ENCODE results near the gene FRK.
"Not testable (repeated sequence)": the region's sequence is repeated elsewhere in the genome, so short reads cannot be mapped to it uniquely, and the experiment has no call there.

FRK gene

DNA sequence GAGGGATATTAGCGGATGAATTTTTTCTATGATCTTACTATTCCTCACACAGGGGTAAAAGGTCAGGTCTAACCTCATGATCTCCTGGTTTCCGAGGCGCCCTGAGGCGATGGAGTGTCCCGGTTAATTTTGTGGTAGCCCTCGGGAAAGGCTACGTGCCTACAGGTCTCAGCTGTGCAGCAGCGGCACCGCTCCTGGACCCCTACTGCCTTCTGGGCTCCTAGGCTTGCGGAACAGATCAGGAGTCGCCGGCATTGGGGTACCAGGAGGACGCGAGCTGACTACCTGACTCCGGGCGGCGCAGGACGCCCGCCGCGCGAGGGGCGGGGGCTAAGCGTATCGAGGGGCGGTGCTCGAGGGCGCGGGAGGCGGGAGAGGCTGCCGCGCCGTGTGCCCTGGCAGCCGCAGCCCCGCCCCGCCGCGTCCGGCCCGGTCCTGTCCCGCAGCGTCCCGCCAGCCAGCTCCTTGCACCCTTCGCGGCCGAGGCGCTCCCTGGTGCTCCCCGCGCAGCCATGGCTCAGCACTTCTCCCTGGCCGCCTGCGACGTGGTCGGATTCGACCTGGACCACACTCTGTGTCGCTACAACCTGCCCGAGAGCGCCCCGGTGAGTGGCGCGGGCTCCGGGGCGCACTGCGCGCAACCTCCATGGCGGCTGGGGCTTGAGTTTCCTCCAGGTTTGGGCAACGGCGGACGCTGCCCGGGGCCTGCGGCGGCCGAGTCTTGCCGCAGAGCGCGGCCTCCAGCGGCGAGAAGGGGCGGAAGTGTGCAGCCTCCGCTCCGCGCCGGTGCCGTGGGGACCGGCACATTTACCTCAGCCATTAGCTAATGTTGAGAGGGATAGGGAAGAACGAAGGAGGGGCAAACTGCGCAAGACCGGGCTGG is 40.0 kb upstream of the FRK start, which contains the start of gene NT5DC1:
Gene NT5DC1 (plus strand): TSS at position 435 of the 883 bp plus-strand sequence. CDS start 78 bp downstream, at position 513.
- Histone ChIP-seq H3K4me1 (peaks cover 20 to 58% (median 24%) of the 10 kb centered on the region in 10 experiments), H3K9me3 (replicated peaks in 1 of 11) (peaks cover 11 to 12% (median 12%) of the 10 kb centered on the region in 11 experiments)
- TF ChIP-seq Cebpa-rat (IDR thresholded peaks at IDR 0.05): 0 out of 22 replicates have a peak, but pooled peaks of 1 of the 11 experiments have one; percentile 7

DNA sequence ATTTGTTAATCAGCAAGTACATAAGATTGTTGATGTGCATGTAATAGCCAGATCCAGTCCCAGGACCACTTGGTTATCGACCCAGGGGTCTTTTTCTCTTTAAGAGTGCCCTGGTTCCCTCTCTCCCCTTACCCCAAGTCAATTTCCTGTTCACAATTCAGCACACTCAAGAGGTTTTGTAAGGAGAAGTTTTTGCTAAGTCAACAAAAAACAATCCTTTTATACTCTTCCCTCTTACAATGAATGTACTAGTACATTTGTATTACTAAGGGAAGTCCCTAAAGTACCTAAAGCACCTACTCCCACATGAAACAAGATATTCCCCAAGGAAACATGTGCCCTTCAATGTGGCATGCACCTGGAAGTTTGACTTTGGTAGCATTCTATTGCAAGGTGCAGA is 38.3 kb upstream of the FRK start:
- no peak overlapping the region for H3K9ac ChIP-seq
- H3K4me1 ChIP-seq: peaks cover 20 to 65% (median 23%) of the 10 kb centered on the region in 10 experiments
- H4K20me1 ChIP-seq: no peaks in the 10 kb centered on the region
- H3K36me3 ChIP-seq: peaks cover 0 to 10% (median 0%) of the 10 kb centered on the region in 11 experiments; a peak in 2 of 22 replicates
- peaks cover 14 to 26% (median 21%) of the 10 kb centered on the region in 11 experiments for H3K9me3 ChIP-seq (replicated peaks in 1 of 11)
- no peaks in the 10 kb centered on the region for H3K27me3 ChIP-seq
- TF ChIP-seq Cebpa-rat (IDR thresholded peaks at IDR 0.05): no peak
- H3K27ac ChIP-seq: no peak overlapping the region
- peak overlapping the region in 1 of 10 experiments; percentile 71; a peak in 1 of 20 replicates for H3K4me3 ChIP-seq
- peak overlapping the region in 3 of 11 experiments; percentile 46 to 98 (median 92); a peak in 5 of 22 replicates for H3K4me2 ChIP-seq

More for the DNA sequence above, 40.0 kb upstream of the FRK start, which contains the start of gene NT5DC1:
- no peaks in the 10 kb centered on the region for H4K20me1 ChIP-seq
- H3K9ac ChIP-seq: peak within 1 kb of the TSS; percentile 78 to 88 (median 86)
- H3K27me3 ChIP-seq: no peaks in the 10 kb centered on the region
- H3K4me3 ChIP-seq: peak within 1 kb of the TSS; percentile 71 to 85 (median 76)
- peak within 1 kb of the TSS; percentile 88 to 98 (median 92) for H3K4me2 ChIP-seq
- peak within 1 kb of the TSS; percentile 58 to 89 (median 83) for H3K27ac ChIP-seq
- H3K36me3 ChIP-seq: peaks cover 0 to 9% (median 0%) of the 10 kb centered on the region in 11 experiments; a peak in 2 of 22 replicates

GRCh38 chr6:116096979-116097816 is 36.5 kb upstream of the FRK start:
- H3K9me3 ChIP-seq (replicated peaks in 1 of 11): peaks cover 14 to 28% (median 22%) of the 10 kb centered on the region in 11 experiments
- peak overlapping the region in 2 of 11 experiments; percentile 92 to 98; a peak in 1 of 22 replicates for H3K4me2 ChIP-seq
- peaks cover 0 to 10% (median 0%) of the 10 kb centered on the region in 11 experiments; a peak in 2 of 22 replicates for H3K36me3 ChIP-seq
- H3K27ac ChIP-seq: no peak overlapping the region
- H3K4me1 ChIP-seq: peaks cover 8 to 48% (median 9%) of the 10 kb centered on the region in 10 experiments
- H4K20me1 ChIP-seq: no peaks in the 10 kb centered on the region
- no peaks in the 10 kb centered on the region for H3K27me3 ChIP-seq
- no peak for TF ChIP-seq Cebpa-rat (IDR thresholded peaks at IDR 0.05)
- no peak overlapping the region for H3K9ac ChIP-seq
- H3K4me3 ChIP-seq: no peak overlapping the region

DNA sequence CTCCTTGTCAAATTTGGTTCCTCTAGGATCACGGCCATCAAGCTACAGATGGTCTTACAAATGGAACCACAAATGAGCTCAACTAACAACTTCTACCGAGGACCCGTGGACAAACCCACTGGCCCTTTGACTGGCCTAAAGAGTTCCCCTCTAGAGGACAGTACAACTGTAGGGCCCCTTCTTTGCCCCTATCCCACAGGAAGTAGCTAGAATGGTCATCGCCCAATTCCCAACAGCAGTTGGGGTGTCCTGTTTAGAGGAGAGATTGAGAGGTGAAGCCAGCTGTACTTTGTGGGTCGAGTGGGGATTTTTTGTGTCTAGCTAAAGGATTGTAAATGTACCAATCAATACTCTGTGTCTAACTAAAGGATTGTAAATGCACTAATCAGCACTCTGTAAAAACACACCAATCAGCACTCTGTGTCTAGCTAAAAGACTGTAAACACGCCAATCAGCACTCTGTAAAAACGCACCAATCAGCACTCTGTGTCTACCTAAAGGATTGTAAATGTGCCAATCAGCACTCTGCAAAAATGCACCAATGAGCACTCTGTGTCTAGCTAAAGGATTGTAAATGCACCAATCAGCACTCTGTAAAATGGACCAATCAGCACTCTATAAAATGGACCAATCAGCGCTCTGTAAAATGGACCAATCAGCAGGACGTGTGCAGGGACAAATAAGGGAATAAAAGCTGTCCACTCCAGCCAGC is 35.5 kb upstream of the FRK start:
- not testable (repeated sequence) for H3K4me3 ChIP-seq, H3K36me3 ChIP-seq, H4K20me1 ChIP-seq, H3K9ac ChIP-seq, H3K4me2 ChIP-seq, H3K27me3 ChIP-seq, H3K27ac ChIP-seq
- peaks cover 0 to 40% (median 0%) of the 10 kb centered on the region in 10 experiments; a peak in 7 of 20 replicates for H3K4me1 ChIP-seq
- peaks cover 14 to 32% (median 22%) of the 10 kb centered on the region in 11 experiments for H3K9me3 ChIP-seq (replicated peaks in 1 of 11)

DNA sequence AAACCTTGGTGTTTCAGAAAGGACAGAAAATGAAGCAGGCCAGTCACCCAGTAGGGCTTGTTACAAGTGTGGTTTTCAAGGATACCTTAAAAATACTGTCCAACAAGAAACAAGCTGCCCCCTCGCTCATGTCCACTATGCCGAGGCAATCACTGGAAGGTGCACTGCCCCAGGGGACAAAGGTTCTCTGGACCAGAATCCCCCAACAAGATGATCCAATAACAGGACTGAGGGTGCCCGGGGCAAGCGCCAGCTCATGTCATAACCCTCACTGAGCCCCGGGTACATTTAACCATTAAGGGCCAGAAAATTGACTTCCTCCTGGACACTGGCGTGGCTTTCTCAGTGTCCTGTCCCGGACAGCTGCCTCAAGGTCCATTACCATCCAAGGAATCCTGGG is 33.4 kb upstream of the FRK start:
- Histone ChIP-seq H3K27ac (no peak overlapping the region), H4K20me1 (no peaks in the 10 kb centered on the region), H3K9me3 (replicated peaks in 1 of 11) (peaks cover 14 to 34% (median 22%) of the 10 kb centered on the region in 11 experiments), H3K27me3 (no peaks in the 10 kb centered on the region), H3K36me3 (peaks cover 0 to 10% (median 0%) of the 10 kb centered on the region in 11 experiments; a peak in 2 of 22 replicates), H3K4me2 (peak overlapping the region in 2 of 11 experiments; percentile 9 to 46; a peak in 2 of 22 replicates), H3K4me1 (peaks cover 0 to 26% (median 0%) of the 10 kb centered on the region in 10 experiments; a peak in 7 of 20 replicates), H3K9ac (no peak overlapping the region), H3K4me3 (no peak overlapping the region)
- no peak for TF ChIP-seq Cebpa-rat (IDR thresholded peaks at IDR 0.05)

DNA sequence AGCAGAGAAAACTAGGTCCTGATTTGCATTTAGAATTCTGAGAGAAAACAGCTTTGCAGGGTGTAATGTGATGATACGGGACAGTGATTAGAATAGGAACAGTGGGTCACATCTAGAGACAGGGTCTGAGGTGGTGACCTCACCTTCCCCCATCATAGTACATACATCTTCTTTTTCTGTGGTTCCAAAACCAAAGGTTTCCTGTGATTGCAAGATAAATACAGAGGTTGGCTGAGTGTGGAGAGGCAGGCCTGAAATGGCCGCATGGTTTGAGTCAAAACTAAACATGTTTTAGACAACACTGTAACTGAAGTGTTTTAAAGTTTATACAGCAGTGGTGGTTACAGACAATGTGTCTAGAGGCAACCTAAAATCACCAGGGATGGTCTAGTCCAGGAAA is 29.6 kb upstream of the FRK start:
- Histone ChIP-seq H3K27ac (no peak overlapping the region), H3K4me3 (no peak overlapping the region), H3K4me2 (no peak overlapping the region), H4K20me1 (no peaks in the 10 kb centered on the region), H3K27me3 (no peaks in the 10 kb centered on the region), H3K36me3 (no peaks in the 10 kb centered on the region), H3K9ac (no peak overlapping the region), H3K4me1 (peaks cover 0 to 21% (median 0%) of the 10 kb centered on the region in 10 experiments; a peak in 3 of 20 replicates), H3K9me3 (replicated peaks in 1 of 11) (peaks cover 0 to 18% (median 8%) of the 10 kb centered on the region in 11 experiments; a peak in 14 of 22 replicates)
- no peak for TF ChIP-seq Cebpa-rat (IDR thresholded peaks at IDR 0.05)

DNA sequence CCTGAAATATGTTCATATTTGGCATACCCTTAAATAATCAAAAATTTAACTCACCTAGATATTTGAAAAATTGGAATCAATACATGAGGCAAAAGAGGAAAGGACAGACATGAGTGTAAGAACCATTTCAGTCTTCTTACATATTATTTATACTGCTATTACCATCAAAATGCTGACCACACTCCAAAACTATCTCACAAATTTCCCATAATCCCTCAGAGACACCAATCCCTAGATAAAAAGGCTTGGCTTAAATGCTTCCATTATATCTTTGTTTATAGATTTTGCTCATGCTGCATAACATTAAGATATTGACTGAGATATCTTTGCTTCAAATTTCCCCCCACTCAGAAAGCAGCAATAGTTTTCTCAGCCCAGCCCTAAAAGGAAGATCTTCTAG is 28.3 kb upstream of the FRK start:
- Histone ChIP-seq H3K27ac (no peak overlapping the region), H3K27me3 (no peaks in the 10 kb centered on the region), H3K4me2 (no peak overlapping the region), H3K4me3 (no peak overlapping the region), H3K36me3 (no peaks in the 10 kb centered on the region), H3K9ac (no peak overlapping the region), H3K4me1 (peaks cover 0 to 9% (median 0%) of the 10 kb centered on the region in 10 experiments; a peak in 3 of 20 replicates), H3K9me3 (replicated peaks in 1 of 11) (peaks cover 0 to 8% (median under 1%) of the 10 kb centered on the region in 11 experiments; a peak in 3 of 22 replicates), H4K20me1 (no peaks in the 10 kb centered on the region)
- no peak for TF ChIP-seq Cebpa-rat (IDR thresholded peaks at IDR 0.05)

DNA sequence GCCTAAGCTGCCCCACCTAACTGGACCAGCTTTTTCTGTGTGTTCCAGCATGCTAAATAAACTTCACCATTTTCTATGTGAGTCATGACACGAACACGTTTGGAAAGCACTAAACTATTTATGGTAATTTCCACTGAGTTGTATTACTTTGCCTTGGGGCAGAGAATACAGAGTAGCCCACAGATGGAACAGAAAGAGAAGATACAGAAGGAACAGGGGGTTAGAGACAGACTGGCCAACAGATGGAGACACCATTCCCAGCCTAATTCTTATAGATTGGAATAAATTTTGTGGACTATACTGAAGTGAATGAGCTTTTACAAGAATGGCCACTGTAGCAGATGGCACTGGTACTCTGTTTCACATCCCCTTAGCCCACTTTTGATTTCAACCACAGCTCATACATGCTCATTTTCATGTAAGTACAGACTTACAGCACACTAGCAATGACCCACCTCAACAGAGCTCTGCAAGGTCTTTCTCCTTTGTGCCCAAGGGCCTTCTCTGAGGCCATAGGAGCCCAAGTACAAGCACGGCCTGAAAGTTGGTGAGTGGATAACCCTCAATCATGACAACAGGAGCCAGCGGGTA is 26.8 kb upstream of the FRK start:
- Histone ChIP-seq H3K9ac (no peak overlapping the region), H3K27me3 (no peaks in the 10 kb centered on the region), H3K9me3 (replicated peaks in 1 of 11) (peaks cover 0 to 8% (median 0%) of the 10 kb centered on the region in 11 experiments; a peak in 3 of 22 replicates), H3K36me3 (no peaks in the 10 kb centered on the region), H3K4me1 (peaks cover 0 to 15% (median 0%) of the 10 kb centered on the region in 10 experiments; a peak in 2 of 20 replicates), H3K4me2 (peak overlapping the region in 1 of 11 experiments; percentile 52; a peak in 1 of 22 replicates), H3K4me3 (no peak overlapping the region), H3K27ac (no peak overlapping the region), H4K20me1 (no peaks in the 10 kb centered on the region)
- TF ChIP-seq Cebpa-rat (IDR thresholded peaks at IDR 0.05): no peak
